ENCODE measurements around the gene MAJIN. TPM values are rescaled to one million over a fixed set of nuclear protein-coding genes. Genes with fewer than 3 reads are reported as not detected.
A peak's percentile ranks its signal among the peaks of the same experiment; 100 is the strongest.

MAJIN gene
- total RNA-seq, 2 donors from 2014 or later, result not detected

DNA sequence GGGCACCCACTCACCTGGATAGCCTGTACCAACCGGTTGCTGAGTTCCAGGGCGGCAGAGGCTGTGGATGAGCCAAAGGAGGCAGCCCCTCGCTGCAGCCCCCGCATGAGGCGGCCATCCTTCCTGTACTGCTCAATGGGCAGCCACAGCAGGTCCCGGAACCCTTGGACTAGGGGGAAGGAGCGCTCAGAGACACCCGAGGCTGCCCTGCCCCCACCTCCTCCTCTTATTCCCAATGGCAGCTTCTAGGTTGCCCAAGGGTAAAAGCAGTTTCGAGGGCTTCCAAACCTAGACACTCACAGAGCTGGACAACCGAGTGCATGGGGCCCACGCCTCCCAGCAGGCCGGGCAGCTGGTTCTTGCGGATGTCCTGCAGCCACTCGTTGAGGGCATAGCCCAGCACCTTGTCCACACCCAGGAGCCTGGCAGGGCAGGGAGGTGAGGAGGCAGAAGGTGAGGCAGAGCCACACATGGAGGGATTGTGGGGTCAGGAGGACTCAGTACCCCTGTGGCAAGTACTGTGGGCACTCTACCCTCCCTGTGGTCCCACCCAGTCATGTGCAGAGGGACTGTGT lies 75.4 kb downstream of the MAJIN start:
- no peak for ATAC-seq

DNA sequence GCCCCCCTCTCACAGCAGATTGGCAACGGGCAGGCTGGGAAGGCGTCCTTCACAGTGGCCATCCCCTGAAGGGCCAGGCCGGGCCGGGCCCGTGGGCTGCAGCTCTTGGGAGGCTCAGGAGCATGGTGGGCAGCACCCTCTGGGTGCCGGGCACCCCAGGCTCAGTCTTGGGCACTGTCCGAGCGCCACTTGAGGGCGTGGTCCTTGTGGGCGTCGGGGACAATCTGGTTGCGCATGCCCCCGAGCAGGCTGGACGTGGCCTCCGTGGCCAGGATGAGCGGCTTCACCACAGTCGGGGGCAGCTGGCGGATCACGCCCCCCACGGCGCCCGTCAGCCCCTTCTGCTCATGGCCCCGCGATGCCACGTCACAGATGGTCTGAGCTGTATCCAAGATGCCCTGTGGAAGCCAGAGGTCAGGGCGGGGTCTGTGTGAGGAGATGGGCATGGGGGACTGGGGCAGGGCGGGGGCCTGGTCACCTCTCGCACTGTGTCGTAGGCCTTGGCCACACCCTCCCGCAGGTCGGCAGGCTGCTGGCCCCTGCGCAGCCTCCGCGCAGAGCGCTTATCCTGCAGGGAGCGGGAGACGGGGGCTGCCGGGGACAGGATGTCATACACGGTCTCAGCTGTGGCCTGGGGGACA lies 77.0 kb downstream of the MAJIN start:
- Mint-ChIP-seq H3K4me1 (peaks cover 20% of the 10 kb centered on the region), H3K4me3 (peak overlapping the region; percentile 12), H3K36me3 (ENCODE audit: low read depth) (peaks cover 2% of the 10 kb centered on the region), H3K27me3 (no peaks in the 10 kb centered on the region), H3K27ac (no peak overlapping the region)
- ATAC-seq, result peak; percentile 2
- no peaks in the 10 kb centered on the region for H3K9me3 ChIP-seq (ENCODE audit: control insufficient read depth, low read length, poor library complexity, severe bottlenecking)
- DNase-seq, result no peak

More for the DNA sequence above, 75.4 kb downstream of the MAJIN start:
- DNase-seq, result no peak
- H3K27me3 Mint-ChIP-seq, result no peaks in the 10 kb centered on the region
- H3K4me1 Mint-ChIP-seq, result peaks cover 29% of the 10 kb centered on the region
- H3K4me3 Mint-ChIP-seq, result no peak overlapping the region
- H3K36me3 Mint-ChIP-seq (ENCODE audit: low read depth), result peaks cover 6% of the 10 kb centered on the region
- peak overlapping the region; percentile 100 for H3K27ac Mint-ChIP-seq
- H3K9me3 ChIP-seq (ENCODE audit: control insufficient read depth, low read length, poor library complexity, severe bottlenecking), result no peaks in the 10 kb centered on the region

DNA sequence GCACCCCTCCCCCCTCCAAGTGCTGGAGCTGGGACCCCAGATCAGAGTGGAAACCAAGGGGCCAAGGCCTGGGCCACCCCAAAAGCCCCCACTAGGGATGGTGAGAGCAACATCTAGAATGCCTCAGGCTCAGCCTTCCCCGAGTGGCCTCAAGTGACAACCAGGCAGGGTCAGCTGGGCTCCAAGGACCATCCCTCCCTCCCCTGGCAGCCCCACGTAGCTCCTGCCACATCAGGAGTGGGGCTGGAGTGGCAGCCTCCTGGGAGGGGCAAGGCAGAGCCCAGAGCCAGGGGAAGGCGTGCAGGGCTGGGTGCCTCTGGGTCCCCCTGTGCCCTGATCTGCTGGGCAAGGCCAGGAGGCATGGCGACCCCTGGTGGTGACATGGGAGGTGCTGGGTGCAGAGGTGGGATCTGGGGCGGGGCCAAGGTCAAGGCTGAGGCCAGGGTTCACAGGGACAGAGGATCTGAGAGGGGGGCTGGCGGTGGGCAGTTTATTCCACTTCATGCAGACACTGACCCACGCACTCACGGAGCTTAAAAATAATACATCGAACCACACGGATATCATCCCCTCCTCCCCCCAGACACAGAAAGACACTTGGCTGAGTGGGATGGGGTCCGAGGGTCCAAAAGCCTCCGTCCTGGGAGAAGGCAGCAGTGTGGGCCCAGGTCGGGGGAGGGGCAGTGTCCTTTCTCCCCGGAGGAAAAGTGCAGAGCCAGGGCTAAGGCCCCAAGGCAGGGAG lies 77.7 kb downstream of the MAJIN start:
- H3K27me3 Mint-ChIP-seq, result no peaks in the 10 kb centered on the region
- peaks cover 2% of the 10 kb centered on the region for H3K36me3 Mint-ChIP-seq (ENCODE audit: low read depth)
- DNase-seq, result peak; percentile 73 to 92 (median 83)
- H3K27ac Mint-ChIP-seq, result no peak overlapping the region
- peaks cover 13% of the 10 kb centered on the region for H3K4me1 Mint-ChIP-seq
- no peaks in the 10 kb centered on the region for H3K9me3 ChIP-seq (ENCODE audit: control insufficient read depth, low read length, poor library complexity, severe bottlenecking)
- peak overlapping the region; percentile 12 for H3K4me3 Mint-ChIP-seq
- ATAC-seq, result peak; percentile 86

DNA sequence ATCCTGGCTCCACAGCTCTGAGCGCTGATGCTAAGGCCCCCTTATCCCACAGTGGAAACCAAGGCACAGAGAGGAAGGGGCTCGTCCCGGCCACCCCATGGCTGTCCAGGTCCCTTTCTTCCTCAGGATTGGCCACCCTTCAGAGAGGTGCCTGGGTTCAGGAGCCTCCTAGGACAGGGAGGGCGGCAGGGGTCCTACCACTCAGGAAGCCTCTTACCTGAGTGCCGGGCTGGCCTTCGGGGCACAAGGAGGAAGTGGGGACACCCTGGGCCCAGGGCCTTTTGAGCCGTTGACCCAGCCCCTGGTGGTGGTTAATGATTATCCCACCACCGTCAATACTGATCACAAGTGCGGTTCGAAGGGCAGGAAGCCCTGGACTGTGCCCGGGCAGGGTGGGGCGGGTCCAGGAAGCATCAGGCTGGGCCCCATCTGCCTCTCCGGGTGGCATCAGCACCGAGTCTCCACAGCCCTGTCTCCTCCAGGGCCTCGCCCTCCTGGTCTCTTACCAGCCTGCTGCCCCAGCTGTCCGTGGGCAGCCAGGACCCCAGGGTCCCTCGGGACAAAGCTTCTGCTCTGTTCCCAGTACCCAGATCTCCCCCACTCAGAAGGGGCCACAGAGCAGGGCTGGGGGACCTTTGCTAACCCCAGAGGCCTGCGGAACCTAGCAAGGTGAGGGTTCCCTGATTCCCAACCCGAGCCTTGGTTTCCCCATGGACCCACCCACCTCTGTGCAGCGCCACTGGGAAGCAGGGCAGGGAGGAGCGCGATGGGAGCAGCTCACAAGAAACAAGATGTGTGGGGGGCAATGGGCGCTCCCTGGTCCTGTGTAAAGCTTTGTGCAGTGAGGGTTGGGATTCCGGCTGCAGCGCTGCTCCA lies 78.5 kb downstream of the MAJIN start:
- Mint-ChIP-seq H3K4me1 (peaks cover 13% of the 10 kb centered on the region), H3K27ac (no peak overlapping the region), H3K4me3 (no peak overlapping the region), H3K36me3 (ENCODE audit: low read depth) (no peaks in the 10 kb centered on the region), H3K27me3 (no peaks in the 10 kb centered on the region)
- no peaks in the 10 kb centered on the region for H3K9me3 ChIP-seq (ENCODE audit: control insufficient read depth, low read length, poor library complexity, severe bottlenecking)
- DNase-seq, result no peak
- ATAC-seq, result peak; percentile 2

DNA sequence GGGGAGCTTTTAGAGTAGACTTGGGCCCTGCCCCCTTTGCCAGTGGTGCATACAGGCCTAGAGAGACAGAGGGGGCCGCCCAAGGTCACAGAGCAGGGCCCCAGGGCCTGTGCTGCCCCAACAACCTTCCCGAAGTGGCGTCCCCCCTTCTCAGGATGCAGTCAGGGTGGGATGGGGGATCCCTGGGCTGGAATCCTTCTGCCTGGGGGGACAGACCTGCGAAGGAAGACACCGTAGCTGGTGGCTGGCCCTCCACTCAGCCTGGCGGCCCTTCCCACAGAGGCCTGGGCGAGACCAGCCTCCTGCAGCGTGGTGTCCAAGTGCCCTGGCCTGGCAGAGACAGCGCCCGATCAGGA lies 79.1 kb downstream of the MAJIN start:
- no peaks in the 10 kb centered on the region for H3K27me3 Mint-ChIP-seq
- ATAC-seq (no peak), DNase-seq (no peak)
- peaks cover 18% of the 10 kb centered on the region for H3K4me1 Mint-ChIP-seq
- no peaks in the 10 kb centered on the region for H3K9me3 ChIP-seq (ENCODE audit: control insufficient read depth, low read length, poor library complexity, severe bottlenecking)
- no peak overlapping the region for H3K27ac Mint-ChIP-seq
- H3K36me3 Mint-ChIP-seq (ENCODE audit: low read depth), result no peaks in the 10 kb centered on the region
- H3K4me3 Mint-ChIP-seq, result no peak overlapping the region

DNA sequence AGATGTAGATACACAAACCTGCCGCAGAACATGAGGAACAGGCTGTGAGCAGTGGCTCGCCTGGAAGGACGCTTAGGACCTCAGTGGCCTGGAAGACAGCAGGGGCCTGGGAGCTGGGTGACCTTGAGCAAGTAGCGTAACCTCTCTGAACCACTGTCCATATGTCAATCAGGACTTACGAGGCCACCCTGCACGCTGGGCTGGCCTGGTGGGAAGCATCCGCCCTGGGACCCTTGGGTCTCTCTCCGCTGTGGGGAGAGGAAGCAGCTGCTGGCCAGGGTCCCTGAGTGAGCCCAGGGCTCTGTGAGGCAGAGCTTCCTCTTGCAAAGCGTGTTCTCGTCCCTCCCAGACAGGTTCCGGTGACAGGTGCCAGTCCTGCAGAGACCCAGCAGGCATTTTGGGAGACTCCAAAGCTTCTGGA lies 79.5 kb downstream of the MAJIN start:
- no peak for ATAC-seq
- Mint-ChIP-seq H3K27ac (no peak overlapping the region), H3K36me3 (ENCODE audit: low read depth) (no peaks in the 10 kb centered on the region), H3K4me1 (peaks cover 19% of the 10 kb centered on the region), H3K4me3 (no peak overlapping the region), H3K27me3 (no peaks in the 10 kb centered on the region)
- no peaks in the 10 kb centered on the region for H3K9me3 ChIP-seq (ENCODE audit: control insufficient read depth, low read length, poor library complexity, severe bottlenecking)
- DNase-seq, result no peak

DNA sequence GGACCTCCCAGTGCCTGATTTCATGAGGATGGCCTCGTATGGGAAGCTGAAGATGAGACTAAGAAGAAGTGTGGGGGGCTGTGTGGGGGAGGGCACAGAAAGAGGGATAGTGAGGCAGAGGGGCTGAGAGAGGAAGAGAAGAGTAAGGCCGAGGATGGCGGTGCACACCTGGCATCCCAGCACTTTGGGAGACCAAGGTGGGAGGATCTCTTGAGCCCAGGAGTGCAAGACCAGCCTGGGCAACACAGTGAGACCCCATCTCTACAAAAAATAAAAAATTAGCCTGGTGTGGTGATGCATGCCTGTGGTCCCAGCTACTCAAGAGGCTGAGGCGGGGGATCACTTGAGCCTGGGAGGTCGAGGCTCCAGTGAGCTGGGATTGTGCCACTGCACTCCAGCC lies 80.0 kb downstream of the MAJIN start:
- DNase-seq (no peak), ATAC-seq (no peak)
- H3K4me3 Mint-ChIP-seq, result no peak overlapping the region
- H3K9me3 ChIP-seq (ENCODE audit: control insufficient read depth, low read length, poor library complexity, severe bottlenecking), result no peaks in the 10 kb centered on the region
- H3K27me3 Mint-ChIP-seq, result no peaks in the 10 kb centered on the region
- no peak overlapping the region for H3K27ac Mint-ChIP-seq
- peaks cover 21% of the 10 kb centered on the region for H3K4me1 Mint-ChIP-seq
- no peaks in the 10 kb centered on the region for H3K36me3 Mint-ChIP-seq (ENCODE audit: low read depth)

DNA sequence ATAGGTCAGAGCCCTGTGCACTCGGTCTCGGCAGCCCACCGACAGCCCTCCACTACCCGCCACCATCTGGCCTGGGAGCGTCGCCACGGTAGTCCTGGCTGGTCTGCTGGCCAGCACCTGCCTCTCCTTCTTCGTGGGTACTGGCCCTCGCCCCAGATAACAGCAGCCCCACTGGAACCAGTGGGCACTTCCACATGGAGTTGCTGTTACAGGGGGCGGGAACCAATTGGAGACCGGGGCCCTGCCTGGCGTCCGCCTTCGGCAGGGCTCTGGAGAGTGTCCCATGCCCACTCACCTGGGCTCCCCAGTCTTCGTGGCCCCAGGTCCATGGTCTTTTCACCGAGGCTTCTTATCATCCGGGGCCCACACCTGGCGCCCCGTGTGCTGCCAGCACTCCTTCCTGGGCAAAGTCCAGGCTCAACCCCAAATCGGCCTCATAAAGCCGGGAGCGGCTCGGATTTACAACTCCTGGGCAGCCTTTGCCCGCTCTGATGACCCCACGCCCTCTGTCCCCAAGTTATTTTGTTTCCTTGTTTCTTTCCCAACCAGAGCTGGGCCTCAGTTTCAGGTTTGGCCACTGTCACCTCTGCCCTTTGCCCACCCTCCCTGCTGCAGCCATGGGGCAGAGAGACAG lies 80.6 kb downstream of the MAJIN start:
- no peak for ATAC-seq
- H3K36me3 Mint-ChIP-seq (ENCODE audit: low read depth), result no peaks in the 10 kb centered on the region
- no peak overlapping the region for H3K27ac Mint-ChIP-seq
- peaks cover 21% of the 10 kb centered on the region for H3K4me1 Mint-ChIP-seq
- no peaks in the 10 kb centered on the region for H3K27me3 Mint-ChIP-seq
- DNase-seq, result no peak
- H3K4me3 Mint-ChIP-seq, result no peak overlapping the region
- H3K9me3 ChIP-seq (ENCODE audit: control insufficient read depth, low read length, poor library complexity, severe bottlenecking), result no peaks in the 10 kb centered on the region

DNA sequence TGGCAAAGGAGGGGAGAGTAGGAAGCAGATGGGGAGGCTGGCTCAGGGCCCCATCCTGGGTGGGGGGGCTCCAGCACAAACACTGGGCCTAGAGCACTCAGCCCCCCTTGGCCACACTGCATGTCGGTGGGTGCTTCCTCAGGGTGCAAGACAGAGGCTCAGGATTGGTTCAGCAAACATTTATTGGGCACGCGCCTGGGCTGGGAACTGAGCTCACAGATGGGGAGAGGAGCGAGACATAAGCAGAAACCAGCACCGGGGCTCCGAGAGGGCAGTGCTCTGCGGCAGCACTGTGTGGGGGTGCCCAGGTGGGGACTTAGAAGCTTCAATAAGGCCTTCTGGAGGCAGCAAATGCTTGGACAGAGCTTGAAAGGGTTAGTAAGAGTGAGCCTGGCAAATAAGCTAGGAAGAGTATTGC lies 81.4 kb downstream of the MAJIN start:
- H3K9me3 ChIP-seq (ENCODE audit: control insufficient read depth, low read length, poor library complexity, severe bottlenecking), result no peaks in the 10 kb centered on the region
- peaks cover 22% of the 10 kb centered on the region for H3K4me1 Mint-ChIP-seq
- H3K27ac Mint-ChIP-seq, result no peak overlapping the region
- no peak overlapping the region for H3K4me3 Mint-ChIP-seq
- no peaks in the 10 kb centered on the region for H3K27me3 Mint-ChIP-seq
- no peak for DNase-seq
- H3K36me3 Mint-ChIP-seq (ENCODE audit: low read depth), result no peaks in the 10 kb centered on the region
- no peak for ATAC-seq

DNA sequence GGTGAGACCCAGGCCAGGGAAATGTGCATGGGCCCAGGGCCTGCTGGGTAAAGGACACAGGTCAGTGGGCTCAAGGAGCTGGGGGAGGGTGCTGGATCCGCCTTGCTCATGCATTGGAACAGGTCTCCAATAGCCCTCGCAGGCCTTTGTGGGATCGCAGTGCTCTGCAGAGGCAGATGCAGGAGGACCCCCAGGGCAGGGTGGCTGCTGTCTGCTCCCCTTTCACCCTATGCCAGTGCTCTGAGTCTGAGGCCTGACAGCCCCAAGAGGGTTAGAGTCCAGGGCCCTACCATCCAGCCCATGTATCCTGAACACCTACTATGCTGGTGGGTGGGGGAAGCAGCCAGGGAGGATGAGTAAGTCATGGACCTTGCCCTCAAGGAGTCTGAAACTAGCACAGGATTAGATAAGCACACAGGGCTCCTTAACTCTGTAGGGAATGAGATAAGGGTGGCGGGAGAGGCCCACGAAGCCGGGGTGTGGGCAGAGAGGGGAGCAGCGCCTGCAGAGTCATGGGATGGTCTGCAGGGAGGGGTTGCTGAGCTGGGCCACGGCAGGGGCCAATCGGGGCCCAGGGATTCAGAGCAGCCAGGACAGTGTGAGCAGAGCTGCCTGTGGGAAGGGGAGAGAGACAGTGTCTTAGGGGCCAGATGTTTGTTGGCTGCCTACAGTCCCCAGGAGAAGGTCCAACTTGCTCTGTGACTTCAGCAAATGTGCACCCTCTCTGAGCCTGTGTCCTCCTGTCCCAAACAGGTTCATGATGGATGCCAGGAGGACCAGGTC lies 83.0 kb downstream of the MAJIN start:
- peaks cover 25% of the 10 kb centered on the region for H3K4me1 Mint-ChIP-seq
- H3K4me3 Mint-ChIP-seq, result no peak overlapping the region
- no peaks in the 10 kb centered on the region for H3K27me3 Mint-ChIP-seq
- no peak for ATAC-seq
- H3K36me3 Mint-ChIP-seq (ENCODE audit: low read depth), result no peaks in the 10 kb centered on the region
- no peaks in the 10 kb centered on the region for H3K9me3 ChIP-seq (ENCODE audit: control insufficient read depth, low read length, poor library complexity, severe bottlenecking)
- DNase-seq, result no peak
- no peak overlapping the region for H3K27ac Mint-ChIP-seq

DNA sequence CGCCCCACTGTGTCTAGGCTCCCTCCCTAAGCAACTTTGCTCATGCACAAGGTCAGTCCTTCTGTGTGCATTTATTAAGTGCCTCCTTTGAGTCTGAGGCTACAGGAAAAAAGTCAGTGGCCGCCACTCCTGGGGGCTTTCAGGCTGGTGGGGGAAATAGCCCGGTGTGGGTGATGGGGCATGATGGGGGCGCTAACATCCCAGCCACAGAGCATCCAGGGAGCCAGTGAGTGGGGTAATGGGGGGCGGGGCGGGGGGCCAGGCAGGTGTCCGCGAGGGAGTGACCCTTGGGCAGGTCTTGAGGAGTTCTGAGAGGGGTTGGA lies 83.5 kb downstream of the MAJIN start:
- ATAC-seq (no peak), DNase-seq (no peak)

More for the DNA sequence above, 83.5 kb downstream of the MAJIN start:
- H3K9me3 ChIP-seq (ENCODE audit: control insufficient read depth, low read length, poor library complexity, severe bottlenecking), result no peaks in the 10 kb centered on the region
- H3K27me3 Mint-ChIP-seq, result no peaks in the 10 kb centered on the region
- H3K27ac Mint-ChIP-seq, result peak overlapping the region; percentile 51
- peaks cover 25% of the 10 kb centered on the region for H3K4me1 Mint-ChIP-seq
- H3K36me3 Mint-ChIP-seq (ENCODE audit: low read depth), result no peaks in the 10 kb centered on the region
- H3K4me3 Mint-ChIP-seq, result peak overlapping the region; percentile 85

All from T-helper 17 cell (primary cell).